ACHN (cell line): Measurements from ENCODE around the gene SYTL1.
A peak's percentile ranks its signal among the peaks of the same experiment; 100 is the strongest.

Experiments used
- DNase-seq: peaks from one replicate; pipeline ENCODE4 v3.0.0-alpha.2; 2015
- in situ Hi-C: cut with HindIII; loops from 2 replicates; pipeline ENCODE4 v1.10.0; 2017; ENCODE audit warnings: low sequenced_read_pairs, low pct_ligation_motif_present, low pct_unique_long_range_greater_than_20kb

Gene SYTL1, protein sequence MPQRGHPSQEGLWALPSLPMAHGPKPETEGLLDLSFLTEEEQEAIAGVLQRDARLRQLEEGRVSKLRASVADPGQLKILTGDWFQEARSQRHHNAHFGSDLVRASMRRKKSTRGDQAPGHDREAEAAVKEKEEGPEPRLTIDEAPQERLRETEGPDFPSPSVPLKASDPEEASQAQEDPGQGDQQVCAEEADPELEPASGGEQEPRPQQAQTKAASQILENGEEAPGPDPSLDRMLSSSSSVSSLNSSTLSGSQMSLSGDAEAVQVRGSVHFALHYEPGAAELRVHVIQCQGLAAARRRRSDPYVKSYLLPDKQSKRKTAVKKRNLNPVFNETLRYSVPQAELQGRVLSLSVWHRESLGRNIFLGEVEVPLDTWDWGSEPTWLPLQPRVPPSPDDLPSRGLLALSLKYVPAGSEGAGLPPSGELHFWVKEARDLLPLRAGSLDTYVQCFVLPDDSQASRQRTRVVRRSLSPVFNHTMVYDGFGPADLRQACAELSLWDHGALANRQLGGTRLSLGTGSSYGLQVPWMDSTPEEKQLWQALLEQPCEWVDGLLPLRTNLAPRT

DNA sequence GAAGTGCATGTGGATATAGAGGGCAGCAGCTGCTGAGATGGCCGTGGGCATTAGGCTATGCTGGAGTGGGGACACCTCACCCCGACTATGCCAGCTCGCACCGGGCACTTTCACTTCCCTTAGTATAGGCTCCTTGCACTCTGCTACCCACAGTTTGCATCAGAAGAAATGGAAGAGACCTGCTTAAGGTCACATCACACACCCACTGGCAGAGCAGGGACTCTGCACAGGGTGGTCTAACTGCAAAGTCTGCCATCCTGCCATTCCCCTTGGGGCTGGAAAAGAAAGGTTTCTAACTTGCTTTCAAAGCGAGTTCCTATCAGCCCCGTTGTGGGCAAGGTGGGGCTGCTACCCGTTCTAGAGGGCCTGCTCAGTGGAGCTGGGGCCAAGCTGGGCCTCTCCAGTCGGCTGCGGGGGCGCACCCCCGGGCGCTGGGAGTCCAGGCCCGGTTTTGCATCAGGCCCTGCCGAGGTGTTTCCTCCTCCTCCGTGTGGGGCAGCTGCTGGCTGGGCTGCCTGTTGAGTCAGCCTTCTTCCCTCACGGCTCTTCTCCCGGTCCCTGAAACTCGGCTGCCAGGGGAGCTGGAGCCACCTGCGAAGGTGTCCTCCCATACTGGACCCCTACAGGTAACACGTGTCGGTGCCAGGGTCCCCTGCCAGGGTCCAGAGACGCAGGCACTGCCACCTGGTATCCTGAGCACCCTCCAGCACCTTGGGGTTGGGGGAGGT is at the start of gene SYTL1:
Gene SYTL1, plus strand, starts transcription at position 498 of the 728 bp plus-strand sequence. CDS start 3,313 bp downstream, outside the sequence.
- peak; percentile 74 for DNase-seq
- in situ Hi-C loops: no loop called here

DNA sequence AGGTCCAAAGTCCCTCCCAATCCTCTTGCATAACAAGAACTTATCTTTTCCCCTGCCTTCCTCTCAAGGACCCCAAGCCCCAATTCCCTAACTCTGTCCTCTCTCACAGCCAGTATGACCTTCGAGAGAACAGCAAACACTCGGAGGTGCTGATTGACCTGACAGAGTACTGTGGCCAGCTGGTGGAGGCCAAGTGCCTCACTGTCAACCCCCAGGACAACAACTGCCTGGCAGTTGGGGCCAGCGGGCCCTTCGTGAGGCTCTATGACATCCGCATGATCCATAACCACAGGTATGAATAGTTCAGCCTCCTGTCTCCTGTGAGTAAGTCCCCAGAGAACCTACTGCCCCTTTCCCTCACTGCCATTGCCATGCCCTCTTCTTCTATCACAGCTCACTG is 49.7 kb upstream of the SYTL1 start:
- in situ Hi-C loops: loop anchor here (25.0 kb wide), 1 partner anchor 255 kb away; no protein-coding TSS in a partner anchor
- no peak for DNase-seq

DNA sequence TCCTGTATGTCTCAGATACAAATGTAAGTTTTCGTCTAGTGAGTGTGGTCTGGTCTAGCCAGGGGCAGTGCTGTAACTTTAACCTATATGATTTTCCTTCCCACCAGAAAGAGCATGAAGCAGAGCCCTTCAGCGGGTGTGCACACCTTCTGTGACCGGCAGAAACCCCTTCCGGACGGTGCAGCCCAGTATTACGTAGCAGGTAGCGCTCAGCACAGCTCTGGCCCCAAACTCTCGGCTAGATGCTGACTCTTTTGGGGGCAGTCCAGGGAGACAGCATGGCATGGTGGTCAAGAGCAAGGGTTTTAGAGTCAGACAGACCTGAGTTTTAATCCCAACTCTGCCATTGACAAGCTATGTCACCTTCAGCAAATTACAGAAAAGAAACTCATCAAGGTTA is 47.9 kb upstream of the SYTL1 start:
- in situ Hi-C loops: loop anchor here (25.0 kb wide), 1 partner anchor 257 kb away; no protein-coding TSS in a partner anchor
- DNase-seq: no peak

DNA sequence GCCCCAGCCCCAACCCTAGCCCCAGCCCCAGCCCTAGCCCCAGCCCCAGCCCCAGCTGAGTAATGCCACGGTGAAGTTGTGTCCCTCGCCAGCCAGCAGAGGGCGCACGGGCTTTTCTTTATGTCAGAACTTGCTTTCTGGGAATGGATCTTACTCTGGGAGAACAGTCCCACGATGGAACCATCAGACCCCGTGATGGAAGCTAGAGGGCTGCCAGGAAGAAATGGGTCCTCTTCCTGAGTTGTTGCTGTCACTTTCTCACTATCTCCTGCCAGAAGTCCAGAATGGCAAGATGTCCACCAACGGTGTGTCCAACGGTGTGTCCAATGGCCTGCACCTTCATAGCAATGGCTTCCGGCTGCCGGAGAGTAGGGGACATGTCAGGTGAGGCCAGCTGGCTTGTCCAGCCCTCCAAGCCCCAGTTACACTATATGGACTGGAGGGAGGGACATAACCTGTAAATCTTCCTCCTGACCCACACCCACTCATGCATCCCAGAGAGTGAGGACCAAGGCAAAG is 45.0 kb upstream of the SYTL1 start:
- peak; percentile 53 for DNase-seq
- in situ Hi-C loops: loop anchor here (25.0 kb wide), 1 partner anchor 260 kb away; no protein-coding TSS in a partner anchor

DNA sequence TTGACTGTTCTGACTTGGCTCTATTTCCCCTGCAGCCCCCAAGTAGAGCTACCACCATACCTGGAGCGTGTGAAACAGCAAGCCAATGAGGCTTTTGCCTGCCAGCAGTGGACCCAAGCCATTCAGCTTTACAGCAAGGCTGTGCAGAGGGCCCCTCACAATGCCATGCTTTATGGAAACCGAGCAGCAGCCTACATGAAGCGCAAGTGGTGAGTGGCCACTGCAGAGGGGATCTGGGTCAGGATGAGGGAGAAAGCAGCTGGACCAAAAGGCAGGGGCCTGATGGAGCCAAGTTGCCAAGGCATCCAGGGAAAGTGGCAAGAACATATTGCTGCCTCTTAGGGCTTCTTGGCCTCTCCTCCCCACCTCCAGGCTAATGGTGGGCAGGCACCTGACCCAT is 43.9 kb upstream of the SYTL1 start:
- in situ Hi-C loops: loop anchor here (25.0 kb wide), 1 partner anchor 261 kb away; no protein-coding TSS in a partner anchor

DNA sequence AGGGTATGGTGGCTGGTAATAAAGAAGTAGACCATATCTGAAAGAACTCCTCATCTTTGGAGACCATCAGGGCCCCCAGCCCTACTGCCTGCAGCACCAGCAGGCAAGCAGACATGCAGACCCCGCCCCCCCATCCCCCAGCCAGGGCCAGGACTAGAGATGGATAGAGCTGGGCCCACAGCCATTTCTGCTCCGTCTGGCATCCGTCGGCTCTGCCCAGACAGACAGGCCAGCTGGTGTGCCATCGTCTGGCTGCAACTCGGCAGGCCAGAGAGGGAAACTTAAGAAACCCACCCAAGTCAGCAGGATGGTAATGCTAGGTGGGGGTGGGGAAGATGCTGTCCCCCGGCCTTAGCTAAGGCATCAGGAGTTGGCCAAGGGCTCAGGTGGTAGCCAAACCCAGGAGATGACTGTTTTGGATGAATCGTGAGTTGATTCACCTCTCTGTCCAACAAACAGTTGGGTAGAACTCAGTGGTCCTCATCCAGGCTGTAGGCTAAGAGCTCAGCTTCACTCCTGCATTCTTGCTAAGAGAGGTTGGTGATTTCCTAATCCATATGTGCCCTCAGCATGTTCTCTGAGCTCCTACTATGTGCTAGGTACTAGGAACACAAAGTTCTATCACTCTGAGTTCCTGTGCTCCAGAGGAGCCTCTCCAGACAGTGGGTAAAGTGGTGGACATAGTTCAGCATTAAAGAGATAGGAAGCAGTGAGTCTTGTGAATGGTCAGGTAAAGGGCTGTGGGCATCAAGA is 43.0 kb upstream of the SYTL1 start:
- no peak for DNase-seq
- in situ Hi-C loops: loop anchor here (25.0 kb wide), 1 partner anchor 262 kb away; no protein-coding TSS in a partner anchor

More for the DNA sequence above, 43.9 kb upstream of the SYTL1 start:
- DNase-seq: no peak

DNA sequence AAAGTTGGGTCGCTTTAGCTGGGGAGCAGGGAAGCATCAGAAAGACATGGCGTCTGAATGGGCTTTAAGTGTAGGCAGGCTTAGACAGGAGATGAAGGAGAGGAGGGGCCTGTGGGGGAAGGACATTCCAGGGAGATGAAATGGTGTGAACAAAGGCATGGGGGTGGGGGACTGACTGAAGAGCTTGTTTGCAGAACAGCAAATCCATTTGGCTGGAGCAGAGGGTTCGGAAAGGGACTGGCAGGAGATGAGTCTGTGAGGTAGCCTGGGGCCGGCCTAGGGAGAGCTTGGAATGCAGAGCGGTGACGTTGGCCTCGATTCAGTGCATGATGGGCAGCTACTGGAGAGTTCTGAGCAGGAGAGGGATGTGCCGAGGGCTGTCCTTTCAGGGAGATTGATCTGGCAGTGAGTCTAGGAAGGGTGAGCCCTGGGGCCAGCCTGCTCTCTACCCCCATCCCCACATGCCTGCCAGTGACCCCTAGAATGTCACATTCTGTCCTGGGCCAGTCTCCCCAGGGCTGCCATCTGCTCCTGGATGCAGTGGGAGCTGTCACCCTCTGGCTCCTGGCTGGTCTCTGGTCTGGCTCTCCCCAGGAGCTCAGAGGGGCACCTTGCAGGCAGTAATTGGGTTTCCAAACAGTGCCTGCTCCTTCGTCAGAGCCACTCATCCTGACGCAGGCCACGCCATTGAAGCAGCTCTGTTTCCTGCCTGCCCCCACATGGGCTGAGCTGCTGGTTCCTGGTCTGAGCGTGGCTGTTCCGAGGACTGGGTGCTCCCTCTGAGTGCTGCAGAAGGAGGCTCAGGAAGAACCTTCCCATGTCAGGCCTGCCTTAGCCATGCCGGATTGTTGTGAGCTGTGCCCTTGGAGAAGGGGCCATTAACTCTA is 42.2 kb upstream of the SYTL1 start:
- no peak for DNase-seq
- in situ Hi-C loops: loop anchor here (25.0 kb wide), 1 partner anchor 262 kb away; no protein-coding TSS in a partner anchor

DNA sequence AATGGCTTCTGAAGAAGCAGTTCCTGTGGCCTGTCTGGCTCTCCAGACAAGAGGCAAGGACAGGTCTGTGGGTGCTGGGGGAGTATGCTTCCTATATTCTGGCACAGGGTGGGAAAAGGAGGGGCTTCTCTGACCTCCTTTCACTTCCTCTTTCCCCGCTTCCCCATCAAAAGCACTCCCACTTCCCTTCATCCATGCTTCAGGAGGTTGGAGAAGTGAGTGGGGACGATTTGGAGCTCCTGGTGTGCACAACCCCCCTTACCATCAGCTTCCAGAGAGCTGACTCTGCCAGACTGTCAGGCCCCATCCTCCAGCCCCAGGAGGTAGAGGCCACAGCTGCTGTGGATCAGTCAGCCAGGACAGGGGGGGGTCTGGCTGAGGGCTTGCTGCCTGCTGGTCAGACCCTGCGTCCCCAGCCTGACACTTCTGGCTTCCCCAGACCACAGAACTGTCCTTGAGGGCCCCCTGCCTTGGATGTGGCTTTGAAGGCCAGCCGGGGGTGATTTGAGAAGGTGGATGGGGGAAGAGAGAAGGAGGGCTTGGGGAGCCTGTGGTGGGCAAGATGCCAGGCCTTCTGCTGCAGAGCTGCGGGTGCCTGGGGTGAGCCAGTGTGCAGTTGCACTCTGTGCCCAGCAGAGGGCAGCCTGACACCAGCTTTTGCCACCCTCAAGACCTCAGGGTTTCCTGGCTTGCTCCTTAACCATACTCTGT is 41.3 kb upstream of the SYTL1 start:
- peak; percentile 73 for DNase-seq
- in situ Hi-C loops: no loop called here

DNA sequence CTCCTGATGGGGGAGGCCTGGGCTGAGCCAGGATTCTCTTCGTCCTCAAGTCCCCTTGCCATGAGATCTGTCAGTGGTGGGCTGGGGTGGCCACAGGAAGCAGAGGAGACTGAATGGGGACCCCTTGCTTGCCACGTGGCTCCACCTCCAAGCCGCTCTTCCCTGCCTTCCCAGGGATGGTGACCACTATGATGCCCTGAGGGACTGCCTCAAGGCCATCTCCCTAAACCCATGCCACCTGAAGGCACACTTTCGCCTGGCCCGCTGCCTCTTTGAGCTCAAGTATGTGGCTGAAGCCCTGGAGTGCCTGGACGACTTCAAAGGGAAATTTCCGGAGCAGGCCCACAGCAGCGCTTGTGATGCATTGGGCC is 40.8 kb upstream of the SYTL1 start:
- in situ Hi-C loops: no loop called here
- no peak for DNase-seq

DNA sequence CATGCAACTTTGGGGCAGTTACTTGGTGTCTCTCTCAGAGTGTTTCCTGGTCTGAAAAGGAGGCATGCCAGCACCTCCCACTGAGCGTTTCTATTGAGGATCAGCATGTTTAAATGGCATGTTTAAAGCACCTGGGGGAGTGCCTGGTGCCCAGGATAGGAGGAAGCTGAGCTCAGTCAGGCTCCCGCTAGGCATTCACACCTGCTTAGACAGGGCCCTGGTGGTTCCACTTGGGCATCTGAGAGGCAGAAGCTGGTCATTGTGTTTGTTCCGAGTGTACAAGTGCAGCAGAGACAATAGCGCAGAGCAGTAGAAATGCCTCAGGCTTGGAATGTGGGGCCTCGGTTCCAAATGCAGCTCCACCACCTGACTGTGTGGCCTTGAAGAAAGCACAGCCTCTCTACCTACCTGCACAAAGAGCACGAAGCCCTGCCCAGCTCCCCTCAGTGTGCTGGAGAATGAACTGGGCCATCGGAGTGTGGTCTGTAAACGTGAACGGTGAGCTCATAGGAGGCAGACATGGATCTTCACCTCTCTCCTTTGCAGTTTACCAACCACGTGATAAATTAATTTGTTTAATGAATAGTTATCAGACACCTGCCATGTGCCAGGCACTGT is 40.1 kb upstream of the SYTL1 start:
- in situ Hi-C loops: no loop called here
- DNase-seq: no peak

DNA sequence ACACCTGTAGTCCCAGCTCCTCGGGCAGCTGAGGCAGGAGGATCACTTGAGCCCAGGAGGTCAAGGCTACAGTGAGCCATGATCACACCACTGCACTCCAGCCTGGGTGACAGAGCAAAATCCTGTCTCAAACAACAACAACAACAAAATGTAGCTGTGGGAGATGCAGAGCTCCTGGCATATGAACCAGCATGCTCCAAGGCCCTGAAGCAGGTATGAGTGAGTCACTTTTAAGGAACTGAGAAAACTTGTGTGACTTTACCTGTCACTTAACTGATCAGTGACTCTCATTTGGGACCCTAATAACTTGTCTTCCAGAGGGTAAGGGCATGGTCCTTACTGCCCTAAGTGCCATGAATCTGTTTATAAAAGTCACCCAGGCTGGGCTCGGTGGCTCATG is 39.2 kb upstream of the SYTL1 start:
- in situ Hi-C loops: no loop called here
- no peak for DNase-seq

DNA sequence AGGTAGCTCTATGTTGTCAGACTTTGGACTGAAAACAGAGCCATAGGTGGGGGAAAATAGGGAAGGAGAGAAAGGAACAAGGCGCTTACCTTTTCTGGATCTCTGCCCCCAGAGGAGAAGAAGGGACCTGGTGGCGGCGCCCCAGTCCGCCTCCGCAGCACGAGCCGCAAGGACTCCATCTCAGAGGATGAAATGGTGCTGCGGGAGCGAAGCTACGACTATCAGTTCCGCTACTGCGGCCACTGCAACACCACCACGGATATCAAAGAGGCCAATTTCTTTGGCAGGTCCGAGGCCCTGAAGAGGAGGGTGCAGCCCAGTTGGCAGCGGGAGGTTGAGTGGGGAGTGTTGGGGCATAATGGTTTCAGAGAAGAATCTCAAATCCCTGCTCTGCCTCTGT is 38.3 kb upstream of the SYTL1 start:
- DNase-seq: no peak
- in situ Hi-C loops: no loop called here

DNA sequence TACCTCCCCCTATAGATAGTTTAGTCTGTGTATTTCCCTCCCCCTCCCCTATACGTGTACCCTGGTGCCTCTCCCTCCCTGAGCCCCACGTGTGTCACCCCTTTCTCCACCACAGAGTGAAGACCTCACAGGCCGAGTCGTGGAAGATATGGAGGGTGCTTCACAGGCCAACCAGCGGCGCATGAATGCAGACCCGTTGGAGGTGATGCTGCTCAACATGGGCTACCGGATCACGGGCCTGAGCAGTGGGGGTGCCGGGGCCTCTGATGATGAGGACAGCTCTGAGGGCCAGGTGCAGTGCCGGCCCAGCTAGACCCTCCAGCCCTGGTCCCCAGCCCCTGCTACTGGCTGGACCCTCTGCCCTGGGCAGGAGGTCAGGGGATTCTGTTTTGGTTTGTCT is 35.8 kb upstream of the SYTL1 start:
- in situ Hi-C loops: no loop called here
- no peak for DNase-seq

DNA sequence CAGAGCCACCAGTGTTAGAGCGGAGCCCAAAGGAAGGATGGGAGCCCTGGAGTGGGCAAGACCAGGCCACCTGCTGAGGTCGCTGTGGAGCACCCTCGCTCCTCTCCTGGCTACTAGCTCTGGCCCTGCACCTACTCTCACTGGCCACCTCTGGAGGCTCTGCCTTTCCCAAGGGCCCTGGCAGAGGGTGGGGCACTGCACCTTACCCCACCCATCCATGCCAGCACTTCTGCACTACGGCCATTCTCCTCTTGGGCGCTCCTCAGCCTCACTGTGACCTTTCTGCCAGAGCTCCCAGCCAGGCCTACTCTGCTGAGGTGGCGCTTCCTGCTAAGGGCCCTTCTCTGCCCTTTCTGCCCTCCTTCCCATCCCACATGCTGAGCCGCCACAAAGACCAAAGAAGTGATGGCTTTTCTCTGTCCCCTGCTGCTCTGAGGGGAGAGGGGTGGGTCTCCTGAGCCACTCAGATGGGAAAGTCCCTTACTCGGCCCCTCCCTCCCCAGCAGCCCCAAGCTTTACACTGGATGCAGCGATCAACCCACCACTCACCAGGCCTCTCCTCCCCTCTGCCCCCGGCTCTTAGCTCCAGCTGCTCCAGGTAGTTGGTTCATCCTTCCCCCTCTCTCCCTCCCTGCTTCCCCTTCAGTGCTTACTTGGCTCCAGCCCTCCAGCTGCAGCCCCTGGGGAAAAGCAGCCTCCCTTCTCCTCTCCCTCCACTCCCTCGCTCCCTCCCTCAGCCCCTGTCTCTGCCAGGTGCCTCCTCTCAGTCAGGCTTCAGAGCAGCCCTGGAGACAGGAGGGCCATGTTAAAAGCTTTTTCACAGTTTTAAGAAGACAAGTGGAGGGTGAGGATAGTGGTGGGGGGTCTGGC is 34.7 kb upstream of the SYTL1 start:
- in situ Hi-C loops: no loop called here
- no peak for DNase-seq

DNA sequence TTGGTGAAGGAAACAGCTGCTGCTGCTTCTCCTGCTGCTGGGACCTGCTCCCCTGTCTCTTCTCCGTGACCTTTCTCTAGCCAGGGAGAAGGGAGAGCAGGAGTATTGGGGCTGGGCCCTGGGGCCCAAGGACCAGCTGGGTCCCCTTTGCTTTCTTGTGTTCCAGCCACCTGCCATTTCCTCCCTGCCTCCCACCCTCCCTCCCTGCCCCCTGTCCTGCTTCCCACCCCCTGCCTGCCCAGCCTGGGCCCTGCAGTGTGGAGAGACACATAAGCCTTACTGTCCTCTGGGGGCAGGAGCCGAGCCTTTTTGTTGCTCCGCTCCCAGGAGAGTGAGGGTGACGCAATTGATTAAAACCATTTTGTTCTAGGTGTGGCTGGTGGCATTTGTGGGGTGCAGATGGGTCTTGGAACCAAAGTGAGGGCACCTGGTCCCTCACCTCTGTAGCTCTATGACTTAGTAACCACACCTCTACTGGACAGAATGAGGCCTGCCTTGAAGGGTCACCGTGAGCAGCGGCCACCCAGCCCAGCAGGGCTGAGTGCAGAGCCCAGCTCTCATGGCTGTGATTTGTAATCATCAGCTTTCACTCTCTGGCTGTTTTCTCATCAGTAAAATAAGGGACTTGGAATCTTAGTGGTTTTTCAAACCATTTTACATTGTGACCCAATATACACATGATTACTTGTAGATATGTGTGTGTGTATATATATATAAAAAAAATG is 33.8 kb upstream of the SYTL1 start:
- DNase-seq: no peak
- in situ Hi-C loops: no loop called here
